DND-41 (cell line): ENCODE results near the gene IFT52.

ENCODE experiments used
- EZH2 ChIP-seq: IDR thresholded peaks from 3 replicates; pipeline ENCODE4 v1.6.1; 2012; ENCODE audit warnings: borderline replicate concordance, low read depth, mild to moderate bottlenecking, moderate library complexity, low read length, inconsistent platforms; ENCODE audit not compliant: severe bottlenecking
- TF ChIP-seq, protein P1 (sequence below): IDR thresholded peaks from 2 replicates; pipeline ENCODE4 v1.5.1; 2012; ENCODE audit warnings: borderline replicate concordance, low read length, moderate library complexity, mild to moderate bottlenecking; ENCODE audit not compliant: poor library complexity, severe bottlenecking; ENCODE audit errors: extremely low read depth

DNA sequence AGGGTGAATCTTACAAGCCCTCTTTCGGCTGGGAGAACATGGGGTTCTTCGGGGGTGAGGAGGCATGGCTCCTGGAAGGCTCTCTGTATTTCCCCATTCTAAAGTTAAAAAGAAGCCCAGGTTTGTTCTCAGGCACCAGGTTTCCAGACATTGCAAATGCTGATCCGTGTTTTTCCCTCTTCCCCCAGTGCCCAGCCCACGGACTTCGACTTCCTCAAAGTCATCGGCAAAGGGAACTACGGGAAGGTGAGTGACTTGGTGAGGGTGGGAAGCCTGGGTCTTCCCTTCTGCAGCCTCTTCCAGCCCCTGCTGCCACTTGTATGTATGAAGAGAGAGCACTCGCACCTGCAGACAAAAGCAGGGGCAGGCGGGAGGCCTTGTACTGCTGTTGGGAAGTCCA, 23.3 kb upstream of the IFT52 start:
- TF ChIP-seq, protein P1, sequence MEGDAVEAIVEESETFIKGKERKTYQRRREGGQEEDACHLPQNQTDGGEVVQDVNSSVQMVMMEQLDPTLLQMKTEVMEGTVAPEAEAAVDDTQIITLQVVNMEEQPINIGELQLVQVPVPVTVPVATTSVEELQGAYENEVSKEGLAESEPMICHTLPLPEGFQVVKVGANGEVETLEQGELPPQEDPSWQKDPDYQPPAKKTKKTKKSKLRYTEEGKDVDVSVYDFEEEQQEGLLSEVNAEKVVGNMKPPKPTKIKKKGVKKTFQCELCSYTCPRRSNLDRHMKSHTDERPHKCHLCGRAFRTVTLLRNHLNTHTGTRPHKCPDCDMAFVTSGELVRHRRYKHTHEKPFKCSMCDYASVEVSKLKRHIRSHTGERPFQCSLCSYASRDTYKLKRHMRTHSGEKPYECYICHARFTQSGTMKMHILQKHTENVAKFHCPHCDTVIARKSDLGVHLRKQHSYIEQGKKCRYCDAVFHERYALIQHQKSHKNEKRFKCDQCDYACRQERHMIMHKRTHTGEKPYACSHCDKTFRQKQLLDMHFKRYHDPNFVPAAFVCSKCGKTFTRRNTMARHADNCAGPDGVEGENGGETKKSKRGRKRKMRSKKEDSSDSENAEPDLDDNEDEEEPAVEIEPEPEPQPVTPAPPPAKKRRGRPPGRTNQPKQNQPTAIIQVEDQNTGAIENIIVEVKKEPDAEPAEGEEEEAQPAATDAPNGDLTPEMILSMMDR = no peak
- TF ChIP-seq EZH2 = no peak
